IMR-90 (cell line): ENCODE results near the gene MEF2C. TPM values are rescaled to one million over a fixed set of nuclear protein-coding genes. Genes with fewer than 3 reads are reported as not detected.

Experiments used
- ATAC-seq: fragments of 200-7000 bp; cut with Tn5 transposase; 2 replicates; pipeline ENCODE4 v1.9.1; 2020; ENCODE audit warnings: low read depth, mild to moderate bottlenecking, moderate library complexity
- BruUV-seq: library from RNA; stranded (reverse); fragments of 400-500 nt; replicated peaks from 2 replicates; lab custom pipeline; 2021; lab: Mats Ljungman, UMichigan
- CTCF ChIA-PET: fragments of 300-600 bp; formaldehyde crosslinking; extraction: SDS; loops from one replicate; lab custom pipeline; 2021; ENCODE audit warnings: antibody characterized with exemption; lab: Yijun Ruan, JAX
- POLR2A ChIA-PET: fragments of 300-600 bp; sonication (Branson Sonifier 250); formaldehyde crosslinking; loops from one replicate; lab custom pipeline; 2022; ENCODE audit warnings: antibody characterized with exemption; ENCODE audit not compliant: unreplicated experiment; lab: Charles Lee
- DNase-seq: peaks from one replicate; pipeline ENCODE4 v3.0.0; 2013
- H2AFZ ChIP-seq: replicated peaks from 2 replicates; pipeline ENCODE3; 2013; ENCODE audit warnings: low read length, mild to moderate bottlenecking; ENCODE audit not compliant: poor library complexity
- H2AK5ac ChIP-seq: 2 replicates; pipeline ENCODE4 v1.6.1; 2013; ENCODE audit warnings: low read depth, low read length, inconsistent platforms
- H2AK9ac ChIP-seq: replicated peaks from 2 replicates; pipeline ENCODE3; 2013; ENCODE audit warnings: mild to moderate bottlenecking, low read depth, low read length, moderate library complexity; ENCODE audit not compliant: poor library complexity
- H2BK120ac ChIP-seq: 2 replicates; pipeline ENCODE4 v1.6.1; 2013; ENCODE audit warnings: low read depth, low read length, inconsistent platforms
- H2BK15ac ChIP-seq: 3 replicates; pipeline ENCODE4 v1.6.1; 2013; ENCODE audit warnings: low read depth, low read length, inconsistent platforms
- H2BK20ac ChIP-seq: 2 replicates; pipeline ENCODE4 v1.6.1; 2013; ENCODE audit warnings: low read depth, mild to moderate bottlenecking, inconsistent platforms, low read length, moderate library complexity
- H2BK5ac ChIP-seq: 2 replicates; pipeline ENCODE4 v1.6.1; 2013; ENCODE audit warnings: mild to moderate bottlenecking, low read depth, low read length, inconsistent platforms; ENCODE audit not compliant: poor library complexity, severe bottlenecking
- H3K14ac ChIP-seq: replicated peaks from 2 replicates; pipeline ENCODE4 v1.6.1; 2013; ENCODE audit warnings: low read depth, low read length, inconsistent platforms
- H3K18ac ChIP-seq: 2 replicates; pipeline ENCODE4 v1.6.1; 2013; ENCODE audit warnings: low read depth, low read length, control low read depth
- H3K23ac ChIP-seq: 2 replicates; pipeline ENCODE4 v1.6.1; 2013; ENCODE audit warnings: low read depth, low read length, inconsistent platforms
- H3K27ac ChIP-seq: 2 replicates; pipeline ENCODE4 v1.5.1; 2013; ENCODE audit warnings: mild to moderate bottlenecking, control low read depth, low read length; ENCODE audit not compliant: insufficient read depth
- H3K27me3 ChIP-seq: 2 replicates; pipeline ENCODE4 v1.6.1; 2013; ENCODE audit warnings: low read length; ENCODE audit not compliant: control insufficient read depth, insufficient read depth
- H3K36me3 ChIP-seq: 2 replicates; pipeline ENCODE4 v1.6.1; 2013; ENCODE audit warnings: low read length, mixed read lengths; ENCODE audit not compliant: control insufficient read depth, insufficient read depth
- H3K4ac ChIP-seq: 2 replicates; pipeline ENCODE4 v1.6.1; 2013; ENCODE audit warnings: low read depth, low read length, inconsistent platforms
- H3K4me1 ChIP-seq: 2 replicates; pipeline ENCODE4 v1.6.1; 2013; ENCODE audit warnings: low read length, mixed read lengths; ENCODE audit not compliant: control insufficient read depth, insufficient read depth
- H3K4me2 ChIP-seq: 2 replicates; pipeline ENCODE4 v1.6.1; 2013; ENCODE audit warnings: low read depth, mild to moderate bottlenecking, control low read depth, low read length, moderate library complexity
- H3K4me3 ChIP-seq: 2 replicates; pipeline ENCODE4 v1.5.1; 2013; ENCODE audit warnings: low read depth, mild to moderate bottlenecking, control low read depth, low read length, moderate library complexity; ENCODE audit not compliant: insufficient read depth
- H3K56ac ChIP-seq: 2 replicates; pipeline ENCODE4 v1.6.1; 2013; ENCODE audit warnings: low read length, inconsistent platforms; ENCODE audit not compliant: insufficient read depth; ENCODE audit errors: extremely low read depth
- H3K79me1 ChIP-seq, 2 experiments: 2 replicates each; pipeline ENCODE4 v1.6.1; 2013; ENCODE audit warnings: low read length in 2 of 2, inconsistent platforms in 1 of 2, low read depth in 1 of 2
- H3K9ac ChIP-seq: 2 replicates; pipeline ENCODE4 v1.6.1; 2013; ENCODE audit warnings: low read depth, low read length, control low read depth
- H3K9me1 ChIP-seq: 2 replicates; pipeline ENCODE4 v1.6.1; 2013; ENCODE audit warnings: low read length, inconsistent platforms; ENCODE audit not compliant: insufficient read depth
- H3K9me3 ChIP-seq: 2 replicates; pipeline ENCODE4 v1.6.1; 2013; ENCODE audit warnings: low read length; ENCODE audit not compliant: control insufficient read depth, insufficient read depth
- H4K20me1 ChIP-seq: 2 replicates; pipeline ENCODE4 v1.6.1; 2013; ENCODE audit warnings: low read length, inconsistent platforms; ENCODE audit not compliant: insufficient read depth
- H4K5ac ChIP-seq: 2 replicates; pipeline ENCODE4 v1.6.1; 2013; ENCODE audit warnings: mild to moderate bottlenecking, low read depth, low read length, control low read depth
- H4K8ac ChIP-seq, 2 experiments: 2 replicates each; pipeline ENCODE4 v1.6.1; 2013; ENCODE audit warnings: low read depth in 2 of 2, low read length in 2 of 2, control low read depth in 1 of 2, inconsistent platforms in 1 of 2
- H4K91ac ChIP-seq: 2 replicates; pipeline ENCODE4 v1.6.1; 2013; ENCODE audit warnings: low read depth, low read length, inconsistent platforms; ENCODE audit not compliant: insufficient read depth
- BHLHE40 ChIP-seq: fragments of 150-350 bp; IDR thresholded peaks from 2 replicates; pipeline ENCODE4 v1.6.1; 2016; ENCODE audit warnings: mild to moderate bottlenecking, low read depth, low read length
- CEBPB ChIP-seq: IDR thresholded peaks from 2 replicates; pipeline ENCODE4 v1.6.1; 2012; ENCODE audit warnings: low read depth, low read length, improper control_type of control experiment
- CHD1 ChIP-seq: IDR thresholded peaks from 2 replicates; pipeline ENCODE4 v1.6.1; 2012; ENCODE audit warnings: low read depth, low read length, improper control_type of control experiment
- FOS ChIP-seq: fragments of 150-350 bp; IDR thresholded peaks from 2 replicates; pipeline ENCODE4 v1.6.1; 2016; ENCODE audit warnings: low read depth, low read length
- MAFK ChIP-seq: IDR thresholded peaks from 2 replicates; pipeline ENCODE4 v1.6.1; 2012; ENCODE audit warnings: low read depth, low read length, improper control_type of control experiment
- MAZ ChIP-seq: IDR thresholded peaks from 2 replicates; pipeline ENCODE4 v1.6.1; 2012; ENCODE audit warnings: low read depth, mild to moderate bottlenecking, low read length, improper control_type of control experiment, moderate library complexity, borderline replicate concordance
- MXI1 ChIP-seq: IDR thresholded peaks from 2 replicates; pipeline ENCODE4 v1.6.1; 2012; ENCODE audit warnings: low read depth, mild to moderate bottlenecking, low read length, moderate library complexity, borderline replicate concordance
- NFE2L2 ChIP-seq: fragments of 150-350 bp; IDR thresholded peaks from 2 replicates; pipeline ENCODE4 v1.6.1; 2016; ENCODE audit warnings: low read depth, mild to moderate bottlenecking, low read length
- POLR2A ChIP-seq: IDR thresholded peaks from 2 replicates; pipeline ENCODE4 v1.6.1; 2012; ENCODE audit warnings: mild to moderate bottlenecking, low read depth, low read length
- RAD21 ChIP-seq: IDR thresholded peaks from 2 replicates; pipeline ENCODE4 v1.6.1; 2012; ENCODE audit warnings: low read length, improper control_type of control experiment
- RCOR1 ChIP-seq: IDR thresholded peaks from 2 replicates; pipeline ENCODE4 v1.6.1; 2012; ENCODE audit warnings: mild to moderate bottlenecking, low read length, improper control_type of control experiment; ENCODE audit not compliant: insufficient replicate concordance
- RFX5 ChIP-seq: IDR thresholded peaks from 2 replicates; pipeline ENCODE4 v1.8.0; 2012; ENCODE audit warnings: low read depth, mild to moderate bottlenecking, low read length, moderate library complexity
- SMC3 ChIP-seq: fragments of 150-350 bp; IDR thresholded peaks from 2 replicates; pipeline ENCODE4 v1.6.1; 2016; ENCODE audit warnings: low read depth, mild to moderate bottlenecking, antibody characterized with exemption, low read length, moderate library complexity
- WGBS, 2 experiments: methylation state at CpG; one replicate each; pipeline versions ENCODE4 v1.1.5 to v1.1.7; 2013; ENCODE audit warnings: missing lambda C conversion rate in 2 of 2; ENCODE audit not compliant: insufficient read length in 1 of 2; ENCODE audit errors: extremely low coverage in 2 of 2; 5-methylcytosine and 5-hydroxymethylcytosine counted together
- dilution Hi-C: fragments of 300-500 bp; cut with HindIII; formaldehyde crosslinking; loops from one replicate; pipeline ENCODE4 v1.14.3; 2018; ENCODE audit warnings: low sequenced_read_pairs; ENCODE audit not compliant: unreplicated experiment
- in situ Hi-C: fragments of 300-500 bp; cut with MboI; formaldehyde crosslinking; loops from 3 replicates; pipeline ENCODE4 v1.14.3; 2019; ENCODE audit warnings: low sequenced_read_pairs, inconsistent platforms, mixed read lengths
- intact Hi-C: fragments of 100-400 bp; cut with micrococcal nuclease; formaldehyde crosslinking; loops from 2 replicates; pipeline ENCODE4 v1.10.0; 2022
- polyA plus RNA-seq, 3 experiments: library from polyadenylated mRNA; depleted of rRNA; stranded (reverse); fragments of >200 nt; gene quantifications; 2 replicates each; pipeline ENCODE4 v1.2.3, GENCODE V29; 2012; ENCODE audit warnings: low replicate concordance in 1 of 3
- total RNA-seq: library from RNA; depleted of rRNA; stranded (reverse); fragments of >200 nt; gene quantifications from 2 replicates; pipeline ENCODE4 v1.2.3, GENCODE V29; 2012
- TF ChIP-seq, protein P1 (sequence below): fragments of 150-350 bp; IDR thresholded peaks from 2 replicates; pipeline ENCODE4 v1.6.1; 2017; ENCODE audit warnings: mild to moderate bottlenecking, antibody characterized with exemption, low read length, low read depth
- TF ChIP-seq, protein P2 (sequence below): conservative IDR thresholded peaks from 2 replicates; pipeline ENCODE4 v1.5.1; 2012; ENCODE audit warnings: mild to moderate bottlenecking, low read depth, low read length, improper control_type of control experiment
- TF ChIP-seq, protein P3 (sequence below): fragments of 150-350 bp; IDR thresholded peaks from 2 replicates; pipeline ENCODE4 v1.6.1; 2016; ENCODE audit warnings: low read depth, mild to moderate bottlenecking, low read length, moderate library complexity, borderline replicate concordance

MEF2C gene
- total and polyA plus RNA-seq, 2 of the 4 experiments (the other 2 are of a cell fraction): 1.5 to 6.8 TPM

DNA sequence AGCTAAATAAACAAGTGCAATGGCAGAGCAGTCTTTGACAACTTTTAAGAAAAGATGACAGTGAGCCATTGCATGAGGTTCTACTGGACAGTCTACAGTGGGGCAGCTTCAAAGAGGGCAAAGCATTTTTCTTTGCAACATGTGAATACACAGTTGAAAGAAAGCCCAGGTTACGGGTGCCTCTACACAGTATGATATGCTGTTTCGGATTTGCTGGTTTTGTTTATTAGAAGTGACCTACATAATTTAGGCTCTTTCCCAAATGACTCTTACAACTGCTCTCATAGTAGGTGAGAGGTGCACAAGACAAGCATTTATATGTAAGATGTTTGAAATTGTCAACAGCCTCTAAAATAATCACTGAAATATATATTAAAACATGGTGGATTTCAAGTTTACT is 62.4 kb downstream of the MEF2C start:
- CTCF ChIA-PET: interaction anchor here (0.7 to 0.9 kb wide), 2 partner anchors 13 to 22 kb away, joined by 3 to 4 read pairs; no protein-coding TSS in a partner anchor
- no CpG with 5 or more reads among the region's 2 CpGs for WGBS, 2 experiments

More for the DNA sequence above, 62.4 kb downstream of the MEF2C start:
- Histone ChIP-seq H2BK20ac (no peak overlapping the region), H3K4me2 (no peak overlapping the region), H2AFZ (no peak overlapping the region), H3K27me3 (no peaks in the 10 kb centered on the region), H3K18ac (no peak overlapping the region), H4K8ac (no peak overlapping the region), H3K36me3 (no peaks in the 10 kb centered on the region), H3K9ac (no peak overlapping the region), H3K79me1 (peaks cover 0 to 6% of the 10 kb centered on the region in 2 experiments; a peak in 2 of 4 replicates), H3K27ac (no peak overlapping the region), H4K91ac (no peak overlapping the region), H2BK15ac (no peak overlapping the region), H3K56ac (no peak overlapping the region), H3K4me3 (no peak overlapping the region), H3K23ac (no peak overlapping the region), H3K4me1 (peaks cover 1% of the 10 kb centered on the region), H2BK5ac (no peak overlapping the region), H4K20me1 (no peaks in the 10 kb centered on the region), H2AK9ac (no peak overlapping the region), H4K5ac (no peak overlapping the region), H2BK120ac (no peak overlapping the region), H3K4ac (no peak overlapping the region), H2AK5ac (no peak overlapping the region), H3K14ac (no peak overlapping the region), H3K9me1 (peaks cover 1% of the 10 kb centered on the region; the same call in 1 of the 2 replicates), H3K9me3 (no peaks in the 10 kb centered on the region)
- intact Hi-C loops: no loop called here
- TF ChIP-seq SMC3: no peak
- TF ChIP-seq, protein P1, sequence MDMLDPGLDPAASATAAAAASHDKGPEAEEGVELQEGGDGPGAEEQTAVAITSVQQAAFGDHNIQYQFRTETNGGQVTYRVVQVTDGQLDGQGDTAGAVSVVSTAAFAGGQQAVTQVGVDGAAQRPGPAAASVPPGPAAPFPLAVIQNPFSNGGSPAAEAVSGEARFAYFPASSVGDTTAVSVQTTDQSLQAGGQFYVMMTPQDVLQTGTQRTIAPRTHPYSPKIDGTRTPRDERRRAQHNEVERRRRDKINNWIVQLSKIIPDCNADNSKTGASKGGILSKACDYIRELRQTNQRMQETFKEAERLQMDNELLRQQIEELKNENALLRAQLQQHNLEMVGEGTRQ: no peak
- TF ChIP-seq MXI1: no peak
- TF ChIP-seq NFE2L2: no peak
- TF ChIP-seq, protein P2, sequence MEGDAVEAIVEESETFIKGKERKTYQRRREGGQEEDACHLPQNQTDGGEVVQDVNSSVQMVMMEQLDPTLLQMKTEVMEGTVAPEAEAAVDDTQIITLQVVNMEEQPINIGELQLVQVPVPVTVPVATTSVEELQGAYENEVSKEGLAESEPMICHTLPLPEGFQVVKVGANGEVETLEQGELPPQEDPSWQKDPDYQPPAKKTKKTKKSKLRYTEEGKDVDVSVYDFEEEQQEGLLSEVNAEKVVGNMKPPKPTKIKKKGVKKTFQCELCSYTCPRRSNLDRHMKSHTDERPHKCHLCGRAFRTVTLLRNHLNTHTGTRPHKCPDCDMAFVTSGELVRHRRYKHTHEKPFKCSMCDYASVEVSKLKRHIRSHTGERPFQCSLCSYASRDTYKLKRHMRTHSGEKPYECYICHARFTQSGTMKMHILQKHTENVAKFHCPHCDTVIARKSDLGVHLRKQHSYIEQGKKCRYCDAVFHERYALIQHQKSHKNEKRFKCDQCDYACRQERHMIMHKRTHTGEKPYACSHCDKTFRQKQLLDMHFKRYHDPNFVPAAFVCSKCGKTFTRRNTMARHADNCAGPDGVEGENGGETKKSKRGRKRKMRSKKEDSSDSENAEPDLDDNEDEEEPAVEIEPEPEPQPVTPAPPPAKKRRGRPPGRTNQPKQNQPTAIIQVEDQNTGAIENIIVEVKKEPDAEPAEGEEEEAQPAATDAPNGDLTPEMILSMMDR: no peak
- no peak for TF ChIP-seq RAD21
- no peak for TF ChIP-seq CHD1
- TF ChIP-seq RFX5: no peak
- TF ChIP-seq POLR2A: no peak
- no peak for TF ChIP-seq RCOR1
- no peak for TF ChIP-seq MAZ
- TF ChIP-seq, protein P3, sequence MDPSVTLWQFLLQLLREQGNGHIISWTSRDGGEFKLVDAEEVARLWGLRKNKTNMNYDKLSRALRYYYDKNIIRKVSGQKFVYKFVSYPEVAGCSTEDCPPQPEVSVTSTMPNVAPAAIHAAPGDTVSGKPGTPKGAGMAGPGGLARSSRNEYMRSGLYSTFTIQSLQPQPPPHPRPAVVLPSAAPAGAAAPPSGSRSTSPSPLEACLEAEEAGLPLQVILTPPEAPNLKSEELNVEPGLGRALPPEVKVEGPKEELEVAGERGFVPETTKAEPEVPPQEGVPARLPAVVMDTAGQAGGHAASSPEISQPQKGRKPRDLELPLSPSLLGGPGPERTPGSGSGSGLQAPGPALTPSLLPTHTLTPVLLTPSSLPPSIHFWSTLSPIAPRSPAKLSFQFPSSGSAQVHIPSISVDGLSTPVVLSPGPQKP: no peak
- TF ChIP-seq MAFK: no peak
- TF ChIP-seq CEBPB: no peak
- TF ChIP-seq BHLHE40: no peak
- TF ChIP-seq FOS: no peak
- ATAC-seq: no peak
- POLR2A ChIA-PET: interaction anchor here (0.7 kb wide), 1 partner anchor 936 kb away, joined by 3 read pairs; no protein-coding TSS in a partner anchor
- BruUV-seq: no TSS peak
- no peak for DNase-seq
- dilution Hi-C loops: no loop called here
- in situ Hi-C loops: no loop called here
